Hepatocyte (in vitro differentiated cells): ENCODE measurements around the gene NR1D1.

Experiments
- EZH2 ChIP-seq: fragments of 200-600 bp; sonication (generic); IDR thresholded peaks from 2 replicates; pipeline ENCODE4 v1.6.1; 2016; ENCODE audit warnings: antibody characterized with exemption, mild to moderate bottlenecking, borderline replicate concordance
- EZH2phosphoT487 ChIP-seq: fragments of 200-600 bp; sonication (generic); IDR thresholded peaks from one replicate; pipeline ENCODE4 v1.6.1; 2018; ENCODE audit warnings: antibody characterized with exemption, mild to moderate bottlenecking, low read depth, moderate library complexity; ENCODE audit not compliant: unreplicated experiment, severe bottlenecking
- TF ChIP-seq, protein P1 (sequence below): fragments of 200-600 bp; sonication (generic); IDR thresholded peaks from 2 replicates; pipeline ENCODE4 v1.5.1; 2016; ENCODE audit warnings: antibody characterized with exemption, mild to moderate bottlenecking; ENCODE audit not compliant: poor library complexity

- TF ChIP-seq, protein P1, sequence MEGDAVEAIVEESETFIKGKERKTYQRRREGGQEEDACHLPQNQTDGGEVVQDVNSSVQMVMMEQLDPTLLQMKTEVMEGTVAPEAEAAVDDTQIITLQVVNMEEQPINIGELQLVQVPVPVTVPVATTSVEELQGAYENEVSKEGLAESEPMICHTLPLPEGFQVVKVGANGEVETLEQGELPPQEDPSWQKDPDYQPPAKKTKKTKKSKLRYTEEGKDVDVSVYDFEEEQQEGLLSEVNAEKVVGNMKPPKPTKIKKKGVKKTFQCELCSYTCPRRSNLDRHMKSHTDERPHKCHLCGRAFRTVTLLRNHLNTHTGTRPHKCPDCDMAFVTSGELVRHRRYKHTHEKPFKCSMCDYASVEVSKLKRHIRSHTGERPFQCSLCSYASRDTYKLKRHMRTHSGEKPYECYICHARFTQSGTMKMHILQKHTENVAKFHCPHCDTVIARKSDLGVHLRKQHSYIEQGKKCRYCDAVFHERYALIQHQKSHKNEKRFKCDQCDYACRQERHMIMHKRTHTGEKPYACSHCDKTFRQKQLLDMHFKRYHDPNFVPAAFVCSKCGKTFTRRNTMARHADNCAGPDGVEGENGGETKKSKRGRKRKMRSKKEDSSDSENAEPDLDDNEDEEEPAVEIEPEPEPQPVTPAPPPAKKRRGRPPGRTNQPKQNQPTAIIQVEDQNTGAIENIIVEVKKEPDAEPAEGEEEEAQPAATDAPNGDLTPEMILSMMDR, result no peak
- TF ChIP-seq EZH2 (no peak), EZH2phosphoT487 (no peak)
These were observed 29.1 kb upstream of the NR1D1 start for GRCh38 chr17:40129498-40129897.
